ENCODE data around the gene ARHGEF26.
A peak's percentile ranks its signal among the peaks of the same experiment; 100 is the strongest.

Gene ARHGEF26

GRCh38 chr3:154113609-154114008, 7.6 kb upstream of the ARHGEF26 start:
- DNase-seq (ENCODE audit: low spot score): no peak
- no peak for TF ChIP-seq CTCF (IDR thresholded peaks at IDR 0.05; ENCODE audit: extremely low read depth, insufficient read depth, missing control alignments)
- in situ Hi-C loops (cut with MboI; ENCODE audit: low pct_unique_long_range_greater_than_20kb, low sequenced_read_pairs, unreplicated experiment): no loop called here

- no peak for DNase-seq (ENCODE audit: low spot score)
- no peak for TF ChIP-seq CTCF (IDR thresholded peaks at IDR 0.05; ENCODE audit: extremely low read depth, insufficient read depth, missing control alignments)
- in situ Hi-C loops (cut with MboI; ENCODE audit: low pct_unique_long_range_greater_than_20kb, low sequenced_read_pairs, unreplicated experiment): no loop called here
Measured at GRCh38 chr3:154115332-154115731, 5.9 kb upstream of the ARHGEF26 start.

GRCh38 chr3:154119951-154120350, 1.2 kb upstream of the ARHGEF26 start:
- DNase-seq (ENCODE audit: low spot score): no peak
- in situ Hi-C loops (cut with MboI; ENCODE audit: low pct_unique_long_range_greater_than_20kb, low sequenced_read_pairs, unreplicated experiment): no loop called here
- TF ChIP-seq CTCF (IDR thresholded peaks at IDR 0.05; ENCODE audit: extremely low read depth, insufficient read depth, missing control alignments): no peak

GRCh38 chr3:154121701-154122551, 736 bp downstream of the ARHGEF26 start:
- in situ Hi-C loops (cut with MboI; ENCODE audit: low pct_unique_long_range_greater_than_20kb, low sequenced_read_pairs, unreplicated experiment): no loop called here
- peak; percentile 62 for DNase-seq (ENCODE audit: low spot score)
- TF ChIP-seq CTCF (IDR thresholded peaks at IDR 0.05; ENCODE audit: extremely low read depth, insufficient read depth, missing control alignments): no peak

- no peak for DNase-seq (ENCODE audit: low spot score)
- TF ChIP-seq CTCF (IDR thresholded peaks at IDR 0.05; ENCODE audit: extremely low read depth, insufficient read depth, missing control alignments): no peak
- in situ Hi-C loops (cut with MboI; ENCODE audit: low pct_unique_long_range_greater_than_20kb, low sequenced_read_pairs, unreplicated experiment): no loop called here
Measured at GRCh38 chr3:154122552-154122911, 1.3 kb downstream of the ARHGEF26 start.

- in situ Hi-C loops (cut with MboI; ENCODE audit: low pct_unique_long_range_greater_than_20kb, low sequenced_read_pairs, unreplicated experiment): no loop called here
- no peak for DNase-seq (ENCODE audit: low spot score)
- no peak for TF ChIP-seq CTCF (IDR thresholded peaks at IDR 0.05; ENCODE audit: extremely low read depth, insufficient read depth, missing control alignments)
Measured at GRCh38 chr3:154122912-154123559, 1.8 kb downstream of the ARHGEF26 start.
